SK-N-MC (cell line): ENCODE results near the gene RAB7B.

Experiments
- EZH2 ChIP-seq: fragments of 200-600 bp; sonication (generic); IDR thresholded peaks from one replicate; pipeline ENCODE4 v1.6.1; 2017; ENCODE audit warnings: antibody characterized with exemption
- FOXP2 ChIP-seq: optimal IDR thresholded peaks from 2 replicates; pipeline ENCODE3; 2011; ENCODE audit warnings: mild to moderate bottlenecking, moderate library complexity; ENCODE audit not compliant: insufficient read depth; ENCODE audit errors: extremely low read length, control extremely low read depth
- POLR2AphosphoS5 ChIP-seq: IDR thresholded peaks from 2 replicates; pipeline ENCODE4 v1.6.1; 2012; ENCODE audit warnings: mild to moderate bottlenecking, low read depth, low read length, borderline replicate concordance

DNA sequence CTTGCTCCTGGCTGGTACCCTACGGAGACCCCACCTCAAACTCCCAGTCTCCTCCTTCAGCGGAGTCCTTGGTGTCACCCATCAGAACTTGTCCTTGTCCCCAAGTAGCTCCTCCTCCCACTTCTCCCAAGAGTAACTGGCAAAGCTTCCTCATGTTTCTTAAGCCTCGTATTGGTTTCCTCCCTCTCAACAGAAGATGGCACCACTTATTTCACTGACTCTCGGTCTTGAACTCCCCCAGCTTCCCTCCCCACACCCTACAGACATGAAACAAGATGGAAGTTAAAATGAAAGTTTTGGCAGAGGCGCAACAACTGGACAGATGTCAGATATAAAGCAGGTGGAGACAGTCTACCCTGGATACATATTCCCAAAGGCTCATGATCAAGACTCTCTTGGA, 13.4 kb downstream of the RAB7B start:
- no peak for TF ChIP-seq FOXP2
- TF ChIP-seq POLR2AphosphoS5 = no peak
- no peak for TF ChIP-seq EZH2
